GM23248 (cell line): Measurements from ENCODE around the gene UBA3. TPM values are rescaled to one million over a fixed set of nuclear protein-coding genes. Genes with fewer than 3 reads are reported as not detected.

Experiments used
- DNase-seq: peaks from one replicate; pipeline ENCODE4 v3.0.0-alpha.2; 2015
- H2AFZ ChIP-seq: fragments of 200-600 bp; sonication (generic); 2 replicates; pipeline ENCODE4 v1.6.1; 2016; ENCODE audit warnings: antibody characterized with exemption
- H3F3A ChIP-seq: fragments of 200-600 bp; sonication (generic); 2 replicates; pipeline ENCODE4 v1.6.1; 2016; ENCODE audit warnings: mild to moderate bottlenecking, antibody characterized with exemption, mixed run types; ENCODE audit not compliant: insufficient read depth
- H3K27ac ChIP-seq: fragments of 200-600 bp; sonication (generic); 2 replicates; pipeline ENCODE4 v1.5.1; 2016; ENCODE audit warnings: mild to moderate bottlenecking
- H3K27me3 ChIP-seq: fragments of 200-600 bp; sonication (generic); replicated peaks from 2 replicates; pipeline ENCODE4 v1.6.1; 2016; ENCODE audit warnings: mild to moderate bottlenecking; ENCODE audit not compliant: insufficient read depth
- H3K36me3 ChIP-seq: fragments of 200-600 bp; sonication (generic); 2 replicates; pipeline ENCODE4 v1.6.1; 2016; ENCODE audit warnings: low read depth, mild to moderate bottlenecking
- H3K4me1 ChIP-seq: fragments of 200-600 bp; sonication (generic); 2 replicates; pipeline ENCODE4 v1.6.1; 2016; ENCODE audit warnings: mild to moderate bottlenecking; ENCODE audit not compliant: insufficient read depth
- H3K4me2 ChIP-seq: fragments of 200-600 bp; sonication (generic); one replicate; pipeline ENCODE4 v1.6.1; 2016; ENCODE audit warnings: mild to moderate bottlenecking; ENCODE audit not compliant: unreplicated experiment
- H3K4me3 ChIP-seq: fragments of 200-600 bp; sonication (generic); 2 replicates; pipeline ENCODE4 v1.5.1; 2016; ENCODE audit warnings: mild to moderate bottlenecking
- H3K79me2 ChIP-seq: fragments of 200-600 bp; sonication (generic); 2 replicates; pipeline ENCODE4 v1.6.1; 2016; ENCODE audit warnings: mild to moderate bottlenecking; ENCODE audit not compliant: insufficient read depth
- H3K9ac ChIP-seq: fragments of 200-600 bp; sonication (generic); 2 replicates; pipeline ENCODE4 v1.6.1; 2016; ENCODE audit warnings: mild to moderate bottlenecking
- H3K9me2 ChIP-seq: fragments of 200-600 bp; sonication (generic); 2 replicates; pipeline ENCODE4 v1.6.1; 2016; ENCODE audit warnings: mixed run types, mild to moderate bottlenecking, moderate library complexity; ENCODE audit not compliant: insufficient read depth
- H3K9me3 ChIP-seq: fragments of 200-600 bp; sonication (generic); one replicate; pipeline ENCODE4 v1.6.1; 2017; ENCODE audit warnings: low read depth
- H4K20me1 ChIP-seq: fragments of 200-600 bp; sonication (generic); 2 replicates; pipeline ENCODE4 v1.6.0; 2016; ENCODE audit not compliant: insufficient read depth
- EZH2 ChIP-seq: fragments of 200-600 bp; sonication (generic); IDR thresholded peaks from 2 replicates; pipeline ENCODE4 v1.6.1; 2018; ENCODE audit warnings: antibody characterized with exemption, mild to moderate bottlenecking; ENCODE audit not compliant: insufficient read depth, poor library complexity, severe bottlenecking
- EZH2phosphoT487 ChIP-seq: fragments of 200-600 bp; sonication (generic); IDR thresholded peaks from 2 replicates; pipeline ENCODE4 v1.6.1; 2018; ENCODE audit warnings: antibody characterized with exemption, moderate library complexity, mild to moderate bottlenecking, low read depth; ENCODE audit not compliant: insufficient read depth
- WGBS, 2 experiments: methylation state at CpG; one replicate each; pipeline ENCODE4 v1.1.6; 2015 to 2017; ENCODE audit warnings: low lambda C conversion rate in 2 of 2, low coverage in 1 of 2; ENCODE audit errors: missing lambda C conversion rate in 2 of 2; 5-methylcytosine and 5-hydroxymethylcytosine counted together
- in situ Hi-C: fragments of 300-500 bp; cut with MboI; formaldehyde crosslinking; loops from 2 replicates; pipeline ENCODE4 v1.15.0; 2020
- polyA plus RNA-seq: library from polyadenylated mRNA; unstranded; fragments of >200 nt; fragmentation: Nextera tagmentation; extraction: Ambion mirVana; gene quantifications from 2 replicates; pipeline ENCODE4 v1.2.1, GENCODE V29; 2016
- total RNA-seq: library from RNA; depleted of rRNA; stranded (reverse); fragments of >200 nt; shearing (Covaris generic); gene quantifications from 2 replicates; pipeline ENCODE4 v1.2.3, GENCODE V29; 2014

Gene UBA3
- total and polyA plus RNA-seq, 2 experiments from 2014 or later, result 64.0 to 65.0 TPM

GRCh38 chr3:69110941-69111546 lies 30.9 kb upstream of the UBA3 start:
- H4K20me1 ChIP-seq, result no peaks in the 10 kb centered on the region
- H3K4me3 ChIP-seq, result no peak overlapping the region
- in situ Hi-C loops, result no loop called here
- H3K27ac ChIP-seq, result no peak overlapping the region
- no peak overlapping the region for H3K4me2 ChIP-seq
- 35 to 67% methylated on average over 1 of the region's 1 CpG for WGBS, 2 experiments
- DNase-seq, result no peak
- TF ChIP-seq EZH2 (no peak), EZH2phosphoT487 (no peak)
- no peak overlapping the region for H3K9ac ChIP-seq
- peaks cover 2% of the 10 kb centered on the region; the same call in 1 of the 2 replicates for H3K36me3 ChIP-seq
- H3K9me2 ChIP-seq, result no peaks in the 10 kb centered on the region
- H2AFZ ChIP-seq, result no peak overlapping the region
- no peaks in the 10 kb centered on the region for H3K9me3 ChIP-seq
- no peaks in the 10 kb centered on the region for H3K79me2 ChIP-seq
- H3K4me1 ChIP-seq, result peaks cover 6% of the 10 kb centered on the region; the same call in 1 of the 2 replicates
- no peaks in the 10 kb centered on the region for H3K27me3 ChIP-seq
- H3F3A ChIP-seq, result peaks cover 12% of the 10 kb centered on the region

DNA sequence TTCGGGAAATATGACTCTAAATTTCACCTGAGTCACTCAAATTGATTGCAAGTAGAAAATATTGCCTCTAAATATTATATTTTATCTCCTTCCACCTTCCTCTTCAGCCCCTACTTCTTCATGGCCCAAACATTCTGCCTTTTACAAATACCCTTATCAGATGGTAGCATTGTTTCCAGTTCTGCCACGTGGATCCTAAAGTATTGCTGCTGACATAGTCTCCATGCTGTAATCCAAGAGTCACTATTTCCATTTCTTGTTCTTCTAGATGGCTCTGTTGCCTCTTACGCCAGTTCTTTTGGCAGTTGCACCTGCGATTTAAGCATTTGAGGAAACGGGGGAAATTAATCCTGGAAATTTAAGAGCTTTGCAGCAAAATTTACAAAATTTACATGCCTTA lies 28.6 kb upstream of the UBA3 start:
- Histone ChIP-seq H3K4me3 (no peak overlapping the region), H3K9me3 (no peaks in the 10 kb centered on the region), H2AFZ (no peak overlapping the region), H3K4me2 (no peak overlapping the region), H3F3A (peaks cover 26% of the 10 kb centered on the region), H3K4me1 (peaks cover 12% of the 10 kb centered on the region), H3K27ac (no peak overlapping the region), H3K9me2 (no peaks in the 10 kb centered on the region), H3K36me3 (peaks cover 15% of the 10 kb centered on the region), H3K9ac (no peak overlapping the region), H3K27me3 (no peaks in the 10 kb centered on the region), H3K79me2 (no peaks in the 10 kb centered on the region), H4K20me1 (no peaks in the 10 kb centered on the region)
- no peak for TF ChIP-seq EZH2phosphoT487
- TF ChIP-seq EZH2, result no peak
- in situ Hi-C loops, result no loop called here
- no peak for DNase-seq
- WGBS, 2 experiments, result 86 to 88% methylated on average over 5 of the region's 5 CpGs

- Histone ChIP-seq H3K27me3 (no peaks in the 10 kb centered on the region), H3K36me3 (peaks cover 25% of the 10 kb centered on the region), H2AFZ (no peak overlapping the region), H3K9ac (no peak overlapping the region), H3F3A (peaks cover 17% of the 10 kb centered on the region), H4K20me1 (no peaks in the 10 kb centered on the region), H3K27ac (no peak overlapping the region), H3K4me2 (no peak overlapping the region), H3K9me2 (no peaks in the 10 kb centered on the region), H3K79me2 (no peaks in the 10 kb centered on the region), H3K4me1 (peaks cover 12% of the 10 kb centered on the region), H3K4me3 (no peak overlapping the region), H3K9me3 (no peaks in the 10 kb centered on the region)
- TF ChIP-seq EZH2phosphoT487 (no peak), EZH2 (no peak)
- in situ Hi-C loops, result no loop called here
- DNase-seq, result no peak
- 84 to 85% methylated on average over 5 of the region's 5 CpGs for WGBS, 2 experiments
Observed at GRCh38 chr3:69107841-69108240, 27.7 kb upstream of the UBA3 start.

DNA sequence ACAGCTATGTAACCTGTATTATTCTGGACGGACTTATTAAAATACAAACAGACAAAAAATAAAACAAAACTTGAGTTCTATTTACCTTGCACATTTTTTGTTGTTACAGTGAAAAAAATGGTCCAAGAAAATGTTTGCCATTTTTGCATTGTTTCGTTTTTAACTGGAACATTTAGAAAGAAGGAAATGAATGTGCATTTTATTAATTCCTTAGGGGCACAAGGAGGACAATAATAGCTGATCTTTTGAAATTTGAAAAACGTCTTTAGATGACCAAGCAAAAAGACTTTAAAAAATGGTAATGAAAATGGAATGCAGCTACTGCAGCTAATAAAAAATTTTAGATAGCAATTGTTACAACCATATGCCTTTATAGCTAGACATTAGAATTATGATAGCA lies 25.2 kb upstream of the UBA3 start:
- 35 to 37% methylated on average over 3 of the region's 3 CpGs for WGBS, 2 experiments
- H3K4me1 ChIP-seq, result peaks cover 12% of the 10 kb centered on the region
- peaks cover 36% of the 10 kb centered on the region for H3K36me3 ChIP-seq
- H3K9me3 ChIP-seq, result no peaks in the 10 kb centered on the region
- TF ChIP-seq EZH2phosphoT487 (no peak), EZH2 (no peak)
- H3K4me3 ChIP-seq, result no peak overlapping the region
- in situ Hi-C loops, result no loop called here
- no peak overlapping the region for H3K9ac ChIP-seq
- peak overlapping the region; percentile 24 for H3K4me2 ChIP-seq
- no peaks in the 10 kb centered on the region for H3K9me2 ChIP-seq
- peaks cover 16% of the 10 kb centered on the region for H3F3A ChIP-seq
- peak; percentile 28 for DNase-seq
- H4K20me1 ChIP-seq, result peaks cover 7% of the 10 kb centered on the region; the same call in 1 of the 2 replicates
- H2AFZ ChIP-seq, result no peak overlapping the region
- no peaks in the 10 kb centered on the region for H3K27me3 ChIP-seq
- H3K27ac ChIP-seq, result peak overlapping the region; percentile 9
- H3K79me2 ChIP-seq, result peaks cover 20% of the 10 kb centered on the region

GRCh38 chr3:69104586-69104985 lies 24.4 kb upstream of the UBA3 start:
- Histone ChIP-seq H3K27ac (no peak overlapping the region), H3K9ac (no peak overlapping the region), H3K4me3 (no peak overlapping the region), H3K9me2 (no peaks in the 10 kb centered on the region), H3K4me1 (peaks cover 12% of the 10 kb centered on the region), H3K27me3 (no peaks in the 10 kb centered on the region), H3K79me2 (peaks cover 28% of the 10 kb centered on the region), H3K36me3 (peaks cover 36% of the 10 kb centered on the region), H3K4me2 (no peak overlapping the region), H3F3A (peaks cover 16% of the 10 kb centered on the region), H2AFZ (no peak overlapping the region), H3K9me3 (no peaks in the 10 kb centered on the region), H4K20me1 (peaks cover 7% of the 10 kb centered on the region; the same call in 1 of the 2 replicates)
- 91 to 93% methylated on average over 8 of the region's 8 CpGs for WGBS, 2 experiments
- in situ Hi-C loops, result no loop called here
- no peak for TF ChIP-seq EZH2phosphoT487
- no peak for TF ChIP-seq EZH2
- no peak for DNase-seq
